Sigmoid colon (tissue), 4 donors: ENCODE measurements around the gene IGFBPL1.

ENCODE experiments used
- EP300 ChIP-seq, 4 donors: sonication (generic); formaldehyde crosslinking; IDR thresholded peaks; one replicate each; pipeline ENCODE4 v1.6.1; 2017; ENCODE audit warnings: antibody characterized with exemption in 4 of 4
- POLR2A ChIP-seq, 2 donors: fragments of 450-650 bp; IDR thresholded peaks; one replicate each; pipeline ENCODE4 v1.6.1; 2016; ENCODE audit warnings: antibody characterized with exemption in 2 of 2, mild to moderate bottlenecking in 2 of 2, moderate library complexity in 2 of 2
- POLR2AphosphoS5 ChIP-seq, 4 donors: sonication (generic); formaldehyde crosslinking; IDR thresholded peaks; one replicate each; pipeline ENCODE4 v1.6.1; 2017; ENCODE audit warnings: antibody characterized with exemption in 4 of 4
- TF ChIP-seq, protein P1 (sequence below), 4 experiments: fragments of 450-650 bp in 3 of 4; fragments of 200-600 bp in 1 of 4; IDR thresholded peaks; one replicate each; pipeline ENCODE4 v1.5.1; 2016 to 2019; ENCODE audit warnings: antibody characterized with exemption in 4 of 4, mild to moderate bottlenecking in 3 of 4, moderate library complexity in 2 of 4

DNA sequence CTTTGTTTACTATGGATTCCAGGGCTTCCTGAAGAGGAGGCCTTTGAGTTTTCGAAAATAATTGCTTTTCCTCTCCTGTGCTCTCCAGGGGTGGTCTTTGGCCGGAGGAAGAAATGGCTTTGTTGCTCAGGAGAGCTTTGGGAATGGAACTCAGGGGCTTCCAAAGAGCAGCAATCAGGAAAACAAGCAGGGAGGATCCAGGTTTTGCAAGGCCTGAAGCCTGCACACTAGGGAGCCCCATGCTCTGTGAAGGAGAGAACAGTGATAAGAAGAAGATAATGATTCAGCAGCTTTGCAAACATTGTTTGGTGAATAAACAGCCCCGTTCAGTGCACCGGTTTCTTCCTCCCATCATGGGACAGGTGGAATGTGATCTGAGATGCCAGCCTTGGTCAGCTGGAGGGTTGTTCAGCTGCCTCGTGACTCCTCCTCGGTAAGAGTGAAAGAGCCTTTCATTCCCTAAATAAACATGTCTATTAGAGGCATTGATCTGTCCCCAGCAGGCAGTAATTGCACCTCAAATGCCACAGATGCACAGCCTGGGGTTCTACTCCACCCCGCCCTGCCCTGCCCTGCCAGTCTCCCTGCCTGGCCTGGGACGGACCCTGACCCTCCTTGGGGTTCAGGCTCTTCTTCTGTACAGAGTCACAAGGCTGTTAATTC, 43.3 kb downstream of the IGFBPL1 start:
- TF ChIP-seq POLR2A (IDR thresholded peaks at IDR 0.05) (no peak), POLR2AphosphoS5 (IDR thresholded peaks at IDR 0.05) (no peak), EP300 (IDR thresholded peaks at IDR 0.05) (no peak)
- TF ChIP-seq, protein P1, sequence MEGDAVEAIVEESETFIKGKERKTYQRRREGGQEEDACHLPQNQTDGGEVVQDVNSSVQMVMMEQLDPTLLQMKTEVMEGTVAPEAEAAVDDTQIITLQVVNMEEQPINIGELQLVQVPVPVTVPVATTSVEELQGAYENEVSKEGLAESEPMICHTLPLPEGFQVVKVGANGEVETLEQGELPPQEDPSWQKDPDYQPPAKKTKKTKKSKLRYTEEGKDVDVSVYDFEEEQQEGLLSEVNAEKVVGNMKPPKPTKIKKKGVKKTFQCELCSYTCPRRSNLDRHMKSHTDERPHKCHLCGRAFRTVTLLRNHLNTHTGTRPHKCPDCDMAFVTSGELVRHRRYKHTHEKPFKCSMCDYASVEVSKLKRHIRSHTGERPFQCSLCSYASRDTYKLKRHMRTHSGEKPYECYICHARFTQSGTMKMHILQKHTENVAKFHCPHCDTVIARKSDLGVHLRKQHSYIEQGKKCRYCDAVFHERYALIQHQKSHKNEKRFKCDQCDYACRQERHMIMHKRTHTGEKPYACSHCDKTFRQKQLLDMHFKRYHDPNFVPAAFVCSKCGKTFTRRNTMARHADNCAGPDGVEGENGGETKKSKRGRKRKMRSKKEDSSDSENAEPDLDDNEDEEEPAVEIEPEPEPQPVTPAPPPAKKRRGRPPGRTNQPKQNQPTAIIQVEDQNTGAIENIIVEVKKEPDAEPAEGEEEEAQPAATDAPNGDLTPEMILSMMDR (IDR thresholded peaks at IDR 0.05) = no peak
